Measurements from ENCODE around the gene SEMG2.

GRCh38 chr20:45235995-45236394 lies 14.8 kb downstream of the SEMG2 start:
- TF ChIP-seq CTCF (IDR thresholded peaks at IDR 0.05) (no peak), POLR2A (IDR thresholded peaks at IDR 0.05) (no peak)

Measured in uterus (tissue), 2 donors.